ENCODE data around the gene LDLRAD4.

GRCh38 chr18:13285874-13286273 lies 67.3 kb downstream of the LDLRAD4 start:
- TF ChIP-seq ELF1 (tag; IDR thresholded peaks at IDR 0.05) (no peak), TCF3 (CRISPR knock-in tag; IDR thresholded peaks at IDR 0.05) (no peak), GABPB1 (CRISPR knock-in tag; IDR thresholded peaks at IDR 0.05) (no peak), DIDO1 (tag; IDR thresholded peaks at IDR 0.05; ENCODE audit: low read depth) (no peak), ZC3H4 (CRISPR knock-in tag; IDR thresholded peaks at IDR 0.05; ENCODE audit: borderline replicate concordance) (no peak), HDAC6 (IDR thresholded peaks at IDR 0.05; ENCODE audit: low read depth, low read length) (no peak), E2F8 (IDR thresholded peaks at IDR 0.05; ENCODE audit: low read depth, partially characterized antibody) (no peak), CTCF (IDR thresholded peaks at IDR 0.05 in 2 of 3, conservative IDR thresholded peaks at IDR 0.05 in 1 of 3; ENCODE audit: insufficient read depth in 2 of 3, low read depth in 1 of 3, low read length in 3 of 3) (no peak), SETDB1 (IDR thresholded peaks at IDR 0.05; ENCODE audit: low read length) (no peak), HNRNPL (IDR thresholded peaks at IDR 0.05; ENCODE audit: low read depth, low read length) (no peak), ID3 (CRISPR knock-in tag; IDR thresholded peaks at IDR 0.05) (no peak), ID3 (tag; IDR thresholded peaks at IDR 0.05) (no peak), SMARCA5 (IDR thresholded peaks at IDR 0.05) (no peak)
- TF ChIP-seq, protein P1, sequence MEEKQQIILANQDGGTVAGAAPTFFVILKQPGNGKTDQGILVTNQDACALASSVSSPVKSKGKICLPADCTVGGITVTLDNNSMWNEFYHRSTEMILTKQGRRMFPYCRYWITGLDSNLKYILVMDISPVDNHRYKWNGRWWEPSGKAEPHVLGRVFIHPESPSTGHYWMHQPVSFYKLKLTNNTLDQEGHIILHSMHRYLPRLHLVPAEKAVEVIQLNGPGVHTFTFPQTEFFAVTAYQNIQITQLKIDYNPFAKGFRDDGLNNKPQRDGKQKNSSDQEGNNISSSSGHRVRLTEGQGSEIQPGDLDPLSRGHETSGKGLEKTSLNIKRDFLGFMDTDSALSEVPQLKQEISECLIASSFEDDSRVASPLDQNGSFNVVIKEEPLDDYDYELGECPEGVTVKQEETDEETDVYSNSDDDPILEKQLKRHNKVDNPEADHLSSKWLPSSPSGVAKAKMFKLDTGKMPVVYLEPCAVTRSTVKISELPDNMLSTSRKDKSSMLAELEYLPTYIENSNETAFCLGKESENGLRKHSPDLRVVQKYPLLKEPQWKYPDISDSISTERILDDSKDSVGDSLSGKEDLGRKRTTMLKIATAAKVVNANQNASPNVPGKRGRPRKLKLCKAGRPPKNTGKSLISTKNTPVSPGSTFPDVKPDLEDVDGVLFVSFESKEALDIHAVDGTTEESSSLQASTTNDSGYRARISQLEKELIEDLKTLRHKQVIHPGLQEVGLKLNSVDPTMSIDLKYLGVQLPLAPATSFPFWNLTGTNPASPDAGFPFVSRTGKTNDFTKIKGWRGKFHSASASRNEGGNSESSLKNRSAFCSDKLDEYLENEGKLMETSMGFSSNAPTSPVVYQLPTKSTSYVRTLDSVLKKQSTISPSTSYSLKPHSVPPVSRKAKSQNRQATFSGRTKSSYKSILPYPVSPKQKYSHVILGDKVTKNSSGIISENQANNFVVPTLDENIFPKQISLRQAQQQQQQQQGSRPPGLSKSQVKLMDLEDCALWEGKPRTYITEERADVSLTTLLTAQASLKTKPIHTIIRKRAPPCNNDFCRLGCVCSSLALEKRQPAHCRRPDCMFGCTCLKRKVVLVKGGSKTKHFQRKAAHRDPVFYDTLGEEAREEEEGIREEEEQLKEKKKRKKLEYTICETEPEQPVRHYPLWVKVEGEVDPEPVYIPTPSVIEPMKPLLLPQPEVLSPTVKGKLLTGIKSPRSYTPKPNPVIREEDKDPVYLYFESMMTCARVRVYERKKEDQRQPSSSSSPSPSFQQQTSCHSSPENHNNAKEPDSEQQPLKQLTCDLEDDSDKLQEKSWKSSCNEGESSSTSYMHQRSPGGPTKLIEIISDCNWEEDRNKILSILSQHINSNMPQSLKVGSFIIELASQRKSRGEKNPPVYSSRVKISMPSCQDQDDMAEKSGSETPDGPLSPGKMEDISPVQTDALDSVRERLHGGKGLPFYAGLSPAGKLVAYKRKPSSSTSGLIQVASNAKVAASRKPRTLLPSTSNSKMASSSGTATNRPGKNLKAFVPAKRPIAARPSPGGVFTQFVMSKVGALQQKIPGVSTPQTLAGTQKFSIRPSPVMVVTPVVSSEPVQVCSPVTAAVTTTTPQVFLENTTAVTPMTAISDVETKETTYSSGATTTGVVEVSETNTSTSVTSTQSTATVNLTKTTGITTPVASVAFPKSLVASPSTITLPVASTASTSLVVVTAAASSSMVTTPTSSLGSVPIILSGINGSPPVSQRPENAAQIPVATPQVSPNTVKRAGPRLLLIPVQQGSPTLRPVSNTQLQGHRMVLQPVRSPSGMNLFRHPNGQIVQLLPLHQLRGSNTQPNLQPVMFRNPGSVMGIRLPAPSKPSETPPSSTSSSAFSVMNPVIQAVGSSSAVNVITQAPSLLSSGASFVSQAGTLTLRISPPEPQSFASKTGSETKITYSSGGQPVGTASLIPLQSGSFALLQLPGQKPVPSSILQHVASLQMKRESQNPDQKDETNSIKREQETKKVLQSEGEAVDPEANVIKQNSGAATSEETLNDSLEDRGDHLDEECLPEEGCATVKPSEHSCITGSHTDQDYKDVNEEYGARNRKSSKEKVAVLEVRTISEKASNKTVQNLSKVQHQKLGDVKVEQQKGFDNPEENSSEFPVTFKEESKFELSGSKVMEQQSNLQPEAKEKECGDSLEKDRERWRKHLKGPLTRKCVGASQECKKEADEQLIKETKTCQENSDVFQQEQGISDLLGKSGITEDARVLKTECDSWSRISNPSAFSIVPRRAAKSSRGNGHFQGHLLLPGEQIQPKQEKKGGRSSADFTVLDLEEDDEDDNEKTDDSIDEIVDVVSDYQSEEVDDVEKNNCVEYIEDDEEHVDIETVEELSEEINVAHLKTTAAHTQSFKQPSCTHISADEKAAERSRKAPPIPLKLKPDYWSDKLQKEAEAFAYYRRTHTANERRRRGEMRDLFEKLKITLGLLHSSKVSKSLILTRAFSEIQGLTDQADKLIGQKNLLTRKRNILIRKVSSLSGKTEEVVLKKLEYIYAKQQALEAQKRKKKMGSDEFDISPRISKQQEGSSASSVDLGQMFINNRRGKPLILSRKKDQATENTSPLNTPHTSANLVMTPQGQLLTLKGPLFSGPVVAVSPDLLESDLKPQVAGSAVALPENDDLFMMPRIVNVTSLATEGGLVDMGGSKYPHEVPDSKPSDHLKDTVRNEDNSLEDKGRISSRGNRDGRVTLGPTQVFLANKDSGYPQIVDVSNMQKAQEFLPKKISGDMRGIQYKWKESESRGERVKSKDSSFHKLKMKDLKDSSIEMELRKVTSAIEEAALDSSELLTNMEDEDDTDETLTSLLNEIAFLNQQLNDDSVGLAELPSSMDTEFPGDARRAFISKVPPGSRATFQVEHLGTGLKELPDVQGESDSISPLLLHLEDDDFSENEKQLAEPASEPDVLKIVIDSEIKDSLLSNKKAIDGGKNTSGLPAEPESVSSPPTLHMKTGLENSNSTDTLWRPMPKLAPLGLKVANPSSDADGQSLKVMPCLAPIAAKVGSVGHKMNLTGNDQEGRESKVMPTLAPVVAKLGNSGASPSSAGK (IDR thresholded peaks at IDR 0.05): no peak

Measured in K562 (cell line).